Mesendoderm (in vitro differentiated cells): ENCODE measurements around the gene RPL13.

ENCODE experiments used
- DNase-seq: peaks from one replicate; pipeline ENCODE4 v3.0.0; 2013
- H2AK5ac ChIP-seq: 2 replicates; pipeline ENCODE4 v1.6.1; 2013; ENCODE audit warnings: low read length, inconsistent platforms
- H2BK120ac ChIP-seq: 2 replicates; pipeline ENCODE4 v1.6.1; 2013; ENCODE audit warnings: low read depth, mild to moderate bottlenecking, low read length, moderate library complexity, mixed read lengths
- H2BK15ac ChIP-seq: replicated peaks from 2 replicates; pipeline ENCODE4 v1.6.1; 2013; ENCODE audit warnings: low read depth, mild to moderate bottlenecking, moderate library complexity
- H2BK5ac ChIP-seq: 2 replicates; pipeline ENCODE4 v1.6.1; 2013; ENCODE audit warnings: low read length, inconsistent platforms
- H3K18ac ChIP-seq: 2 replicates; pipeline ENCODE4 v1.6.1; 2013; ENCODE audit warnings: mild to moderate bottlenecking, low read length, mixed read lengths
- H3K23ac ChIP-seq: one replicate; pipeline ENCODE4 v1.6.1; 2013; ENCODE audit warnings: low read length
- H3K27ac ChIP-seq: 2 replicates; pipeline ENCODE4 v1.5.1; 2013; ENCODE audit warnings: low read depth, mild to moderate bottlenecking, inconsistent platforms, low read length, moderate library complexity
- H3K27me3 ChIP-seq: 2 replicates; pipeline ENCODE4 v1.6.1; 2013; ENCODE audit warnings: low read length, control low read depth, mild to moderate bottlenecking, inconsistent platforms; ENCODE audit not compliant: insufficient read depth, poor library complexity
- H3K36me3 ChIP-seq: 2 replicates; pipeline ENCODE4 v1.6.1; 2013; ENCODE audit warnings: low read length, inconsistent platforms; ENCODE audit not compliant: control insufficient read depth, insufficient read depth
- H3K4ac ChIP-seq: one replicate; pipeline ENCODE4 v1.6.1; 2013; ENCODE audit warnings: low read depth, mild to moderate bottlenecking, low read length, moderate library complexity
- H3K4me1 ChIP-seq: 2 replicates; pipeline ENCODE4 v1.6.1; 2013; ENCODE audit warnings: low read depth, low read length, inconsistent platforms; ENCODE audit not compliant: control insufficient read depth
- H3K4me2 ChIP-seq: 2 replicates; pipeline ENCODE4 v1.6.1; 2013; ENCODE audit warnings: low read length
- H3K4me3 ChIP-seq: 2 replicates; pipeline ENCODE4 v1.5.1; 2013; ENCODE audit warnings: mild to moderate bottlenecking, low read length
- H3K56ac ChIP-seq: one replicate; pipeline ENCODE4 v1.6.1; 2013; ENCODE audit warnings: low read length
- H3K79me1 ChIP-seq: 2 replicates; pipeline ENCODE4 v1.6.1; 2013; ENCODE audit warnings: low read length, inconsistent platforms
- H3K79me2 ChIP-seq: 2 replicates; pipeline ENCODE4 v1.6.1; 2013; ENCODE audit warnings: mild to moderate bottlenecking, low read length; ENCODE audit not compliant: control insufficient read depth, insufficient read depth
- H3K9ac ChIP-seq: 2 replicates; pipeline ENCODE4 v1.6.1; 2013; ENCODE audit warnings: low read length, inconsistent platforms
- H4K5ac ChIP-seq: one replicate; pipeline ENCODE4 v1.6.1; 2013; ENCODE audit warnings: low read length
- H4K8ac ChIP-seq: one replicate; pipeline ENCODE4 v1.6.1; 2013; ENCODE audit warnings: low read depth, mild to moderate bottlenecking, control low read depth, low read length, moderate library complexity
- WGBS: extraction: QIAGEN DNeasy Blood & Tissue Kit; methylation state at CpG from one replicate; pipeline ENCODE4 v1.1.7; 2013; ENCODE audit warnings: low lambda C conversion rate, missing lambda C conversion rate; ENCODE audit not compliant: insufficient coverage; ENCODE audit errors: extremely low coverage; 5-methylcytosine and 5-hydroxymethylcytosine counted together

The RPL13 gene

DNA sequence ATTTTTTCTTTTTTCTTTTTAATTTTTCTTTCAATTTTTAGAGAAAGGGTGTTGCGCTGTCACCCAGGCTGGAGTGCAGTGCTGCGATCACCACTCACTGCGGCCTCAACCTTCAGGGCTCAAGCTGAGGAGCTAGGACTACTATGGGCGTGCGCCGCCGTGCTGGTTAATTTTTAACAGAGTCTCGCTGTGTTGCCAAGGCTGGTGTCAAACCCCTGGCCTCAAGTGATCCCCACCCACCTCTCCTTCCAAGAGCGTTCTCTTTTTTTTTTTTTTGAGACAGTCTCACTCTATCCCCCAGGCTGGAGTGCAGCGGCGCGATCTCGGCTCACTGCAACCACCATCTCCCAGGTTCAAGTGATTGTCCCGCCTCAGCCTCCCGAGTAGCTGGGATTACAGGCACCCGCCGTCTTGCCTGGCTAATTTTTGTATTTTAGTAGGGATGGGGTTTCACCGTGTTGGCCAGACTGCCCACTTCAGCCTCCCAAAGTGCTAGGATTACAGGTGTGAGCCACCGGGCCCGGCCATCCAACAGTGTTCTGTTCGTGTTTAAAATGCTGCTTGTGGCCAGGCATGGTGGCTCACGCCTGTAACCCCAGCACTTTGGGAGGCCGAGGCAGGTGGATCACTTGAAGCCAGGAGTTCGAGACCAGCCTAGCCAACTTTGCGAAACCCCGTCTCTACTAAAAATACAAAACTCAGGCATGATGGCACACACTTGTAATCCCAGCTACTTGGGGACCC, 14.5 kb upstream of the RPL13 start:
- H3K27ac ChIP-seq: no peak overlapping the region
- H2AK5ac ChIP-seq: no peak overlapping the region
- no peak overlapping the region for H3K18ac ChIP-seq
- no peak overlapping the region for H3K4ac ChIP-seq
- no peak overlapping the region for H3K56ac ChIP-seq
- no peaks in the 10 kb centered on the region for H3K79me1 ChIP-seq
- no peak overlapping the region for H4K5ac ChIP-seq
- WGBS: no CpG with 5 or more reads among the region's 26 CpGs
- H3K4me2 ChIP-seq: no peak overlapping the region
- no peak overlapping the region for H2BK5ac ChIP-seq
- no peak overlapping the region for H4K8ac ChIP-seq
- DNase-seq: no peak
- no peak overlapping the region for H2BK15ac ChIP-seq
- H3K36me3 ChIP-seq: peaks cover 12% of the 10 kb centered on the region
- H2BK120ac ChIP-seq: no peak overlapping the region
- H3K23ac ChIP-seq: no peak overlapping the region
- no peak overlapping the region for H3K4me3 ChIP-seq
- H3K4me1 ChIP-seq: no peaks in the 10 kb centered on the region
- H3K79me2 ChIP-seq: no peaks in the 10 kb centered on the region
- no peaks in the 10 kb centered on the region for H3K27me3 ChIP-seq
- no peak overlapping the region for H3K9ac ChIP-seq

DNA sequence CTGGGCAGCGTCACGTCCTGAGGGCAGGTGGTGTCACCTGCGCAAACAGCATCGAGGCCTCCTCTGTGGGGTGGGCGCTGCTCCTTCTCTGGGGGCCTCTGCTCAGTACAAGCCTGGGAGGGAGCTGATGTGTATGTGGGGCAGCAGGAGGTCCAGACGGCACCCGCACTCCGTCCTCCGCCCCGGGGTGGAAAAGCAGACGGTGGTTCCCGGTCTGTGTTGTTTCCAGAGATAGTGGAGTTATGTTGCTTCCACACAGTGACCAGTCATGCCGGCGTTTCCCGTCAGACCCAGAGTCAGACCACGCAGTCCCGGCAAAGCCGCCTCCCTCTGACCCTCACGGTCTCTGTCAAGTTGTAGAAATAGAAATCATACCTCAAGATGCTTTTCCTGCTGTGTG, 13.7 kb upstream of the RPL13 start:
- H3K79me1 ChIP-seq: no peaks in the 10 kb centered on the region
- no peak overlapping the region for H4K8ac ChIP-seq
- no peak overlapping the region for H3K4me3 ChIP-seq
- no peak overlapping the region for H3K9ac ChIP-seq
- no peak overlapping the region for H3K27ac ChIP-seq
- H3K4ac ChIP-seq: no peak overlapping the region
- H2BK5ac ChIP-seq: no peak overlapping the region
- H3K36me3 ChIP-seq: peaks cover 13% of the 10 kb centered on the region
- H3K4me1 ChIP-seq: no peaks in the 10 kb centered on the region
- no peak overlapping the region for H2AK5ac ChIP-seq
- H4K5ac ChIP-seq: no peak overlapping the region
- WGBS: no CpG with 5 or more reads among the region's 19 CpGs
- H3K23ac ChIP-seq: no peak overlapping the region
- H2BK15ac ChIP-seq: no peak overlapping the region
- H2BK120ac ChIP-seq: no peak overlapping the region
- no peak for DNase-seq
- H3K56ac ChIP-seq: no peak overlapping the region
- H3K4me2 ChIP-seq: no peak overlapping the region
- no peak overlapping the region for H3K18ac ChIP-seq
- H3K27me3 ChIP-seq: no peaks in the 10 kb centered on the region
- H3K79me2 ChIP-seq: no peaks in the 10 kb centered on the region

DNA sequence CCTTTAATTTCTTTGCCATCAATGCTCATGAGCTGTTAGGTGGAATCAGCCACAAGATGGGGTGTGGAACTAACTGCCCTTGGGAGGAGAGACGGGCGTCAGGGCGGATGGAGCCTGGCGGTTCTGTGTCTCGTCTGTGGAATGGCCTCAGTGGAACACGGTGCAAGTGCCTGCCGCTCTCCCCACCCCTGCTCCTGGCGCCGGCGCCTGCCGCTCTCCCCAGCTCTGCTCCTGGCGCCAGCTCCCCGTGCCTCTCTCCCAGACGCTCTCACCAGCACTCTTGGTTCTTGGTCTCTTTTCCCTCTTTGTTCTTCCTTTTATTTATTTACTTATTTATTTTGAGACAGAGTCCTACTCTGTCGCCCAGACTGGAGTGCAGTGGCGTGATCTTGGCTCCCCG, 13.2 kb upstream of the RPL13 start:
- H3K23ac ChIP-seq: no peak overlapping the region
- H2BK5ac ChIP-seq: no peak overlapping the region
- H2AK5ac ChIP-seq: no peak overlapping the region
- no peak overlapping the region for H4K5ac ChIP-seq
- no peak overlapping the region for H3K18ac ChIP-seq
- peaks cover 14% of the 10 kb centered on the region for H3K36me3 ChIP-seq
- no peak overlapping the region for H2BK15ac ChIP-seq
- H3K4me2 ChIP-seq: no peak overlapping the region
- no peaks in the 10 kb centered on the region for H3K79me2 ChIP-seq
- H4K8ac ChIP-seq: no peak overlapping the region
- H3K56ac ChIP-seq: no peak overlapping the region
- H3K27ac ChIP-seq: no peak overlapping the region
- no peaks in the 10 kb centered on the region for H3K27me3 ChIP-seq
- no peak overlapping the region for H3K4me3 ChIP-seq
- DNase-seq: no peak
- H2BK120ac ChIP-seq: no peak overlapping the region
- H3K9ac ChIP-seq: no peak overlapping the region
- no CpG with 5 or more reads among the region's 17 CpGs for WGBS
- H3K79me1 ChIP-seq: no peaks in the 10 kb centered on the region
- no peaks in the 10 kb centered on the region for H3K4me1 ChIP-seq
- no peak overlapping the region for H3K4ac ChIP-seq

DNA sequence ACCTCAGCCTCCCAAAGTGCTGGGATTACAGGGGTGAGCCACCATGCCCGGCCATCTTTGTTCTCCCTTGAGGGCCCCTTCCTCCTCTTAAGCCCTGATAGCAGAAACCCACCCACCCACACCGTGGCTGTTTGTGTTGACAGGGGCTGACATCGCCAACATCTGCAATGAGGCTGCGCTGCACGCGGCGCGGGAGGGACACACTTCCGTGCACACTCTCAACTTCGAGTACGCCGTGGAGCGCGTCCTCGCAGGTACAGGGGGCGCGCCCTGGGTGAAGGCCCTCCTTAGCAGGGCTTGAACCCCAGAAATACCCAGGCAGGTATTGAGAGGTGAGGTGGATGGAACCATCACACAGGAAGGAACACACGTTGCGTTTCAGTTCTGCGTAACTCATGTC, 12.6 kb upstream of the RPL13 start:
- Histone ChIP-seq H3K56ac (no peak overlapping the region), H3K9ac (no peak overlapping the region), H3K79me1 (no peaks in the 10 kb centered on the region), H3K23ac (no peak overlapping the region), H2BK5ac (no peak overlapping the region), H4K5ac (no peak overlapping the region), H3K27me3 (no peaks in the 10 kb centered on the region), H3K18ac (no peak overlapping the region), H3K36me3 (peaks cover 15% of the 10 kb centered on the region), H2BK120ac (no peak overlapping the region), H3K4me3 (no peak overlapping the region), H3K4me1 (no peaks in the 10 kb centered on the region), H2AK5ac (no peak overlapping the region), H3K4me2 (no peak overlapping the region), H4K8ac (no peak overlapping the region), H2BK15ac (no peak overlapping the region), H3K79me2 (no peaks in the 10 kb centered on the region), H3K27ac (no peak overlapping the region), H3K4ac (no peak overlapping the region)
- DNase-seq: no peak
- WGBS: no CpG with 5 or more reads among the region's 20 CpGs

DNA sequence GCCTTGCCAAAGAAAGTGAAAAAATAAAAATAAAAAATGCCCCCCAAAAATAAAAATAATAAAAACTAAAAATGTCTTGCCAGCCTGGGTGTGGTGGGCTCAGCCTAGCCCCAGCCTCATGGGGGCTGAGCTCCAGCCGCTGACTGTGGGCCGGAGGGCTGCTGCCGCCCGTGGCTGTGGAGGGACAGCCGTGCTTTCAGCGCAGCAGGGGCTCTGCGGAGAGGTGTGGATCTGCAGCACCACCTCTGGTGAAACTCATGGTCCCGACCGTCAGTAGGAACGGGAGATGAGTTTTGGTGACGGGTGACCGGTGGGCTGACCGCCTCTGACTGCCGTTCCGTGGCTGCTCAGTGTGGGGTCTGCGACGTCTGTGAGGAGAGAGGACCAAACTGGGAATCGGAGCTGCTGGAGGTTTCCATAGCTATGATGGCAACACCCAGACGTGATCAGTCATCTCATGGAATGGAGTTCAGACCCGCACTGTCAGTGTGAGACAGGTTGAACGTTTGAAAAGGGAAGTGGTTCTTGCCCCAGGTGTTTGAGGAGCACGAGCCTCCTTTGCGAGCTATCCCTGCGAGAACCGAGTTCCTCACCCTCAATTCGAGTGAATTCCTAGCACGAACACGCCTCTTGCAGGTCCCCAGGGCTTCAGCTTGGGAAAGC, 12.0 kb upstream of the RPL13 start:
- DNase-seq: no peak
- no CpG with 5 or more reads among the region's 28 CpGs for WGBS
- H3K36me3 ChIP-seq: peaks cover 15% of the 10 kb centered on the region

More for the DNA sequence above, 12.0 kb upstream of the RPL13 start:
- H3K79me1 ChIP-seq: no peaks in the 10 kb centered on the region
- H3K4me2 ChIP-seq: no peak overlapping the region
- H3K79me2 ChIP-seq: no peaks in the 10 kb centered on the region
- H2BK120ac ChIP-seq: no peak overlapping the region
- H4K8ac ChIP-seq: no peak overlapping the region
- H4K5ac ChIP-seq: no peak overlapping the region
- no peaks in the 10 kb centered on the region for H3K4me1 ChIP-seq
- H3K27me3 ChIP-seq: no peaks in the 10 kb centered on the region
- H3K56ac ChIP-seq: no peak overlapping the region
- no peak overlapping the region for H2AK5ac ChIP-seq
- H2BK15ac ChIP-seq: no peak overlapping the region
- no peak overlapping the region for H3K4ac ChIP-seq
- H2BK5ac ChIP-seq: no peak overlapping the region
- H3K9ac ChIP-seq: no peak overlapping the region
- H3K4me3 ChIP-seq: no peak overlapping the region
- H3K18ac ChIP-seq: no peak overlapping the region
- H3K27ac ChIP-seq: no peak overlapping the region
- no peak overlapping the region for H3K23ac ChIP-seq
